Ascending aorta (tissue), 2 donors: ENCODE results near the gene RHD. TPM values are rescaled to one million over a fixed set of nuclear protein-coding genes. Genes with fewer than 3 reads are reported as not detected.
"Not testable (repeated sequence)": the region's sequence is repeated elsewhere in the genome, so short reads cannot be mapped to it uniquely, and the experiment has no call there.

Experiments
- DNase-seq, 2 donors: peaks; one replicate each; pipeline ENCODE4 v3.0.0-alpha.2; 2019; ENCODE audit warnings: low spot score in 2 of 2
- H3K27ac ChIP-seq, 2 donors: fragments of 200-600 bp; sonication (generic); one replicate each; pipeline ENCODE4 v1.5.1; 2016 to 2017; ENCODE audit warnings: mild to moderate bottlenecking in 1 of 2
- H3K27me3 ChIP-seq: fragments of 200-600 bp; sonication (generic); one replicate; pipeline ENCODE4 v1.5.1; 2017
- H3K36me3 ChIP-seq, 2 donors: fragments of 200-600 bp; sonication (generic); one replicate each; pipeline ENCODE4 v1.5.1; 2016
- H3K4me1 ChIP-seq, 2 donors: fragments of 200-600 bp; sonication (generic); one replicate each; pipeline ENCODE4 v1.5.1; 2016 to 2017; ENCODE audit warnings: mild to moderate bottlenecking in 1 of 2
- H3K4me3 ChIP-seq, 2 donors: fragments of 200-600 bp; sonication (generic); one replicate each; pipeline ENCODE4 v1.5.1; 2016 to 2017; ENCODE audit warnings: mild to moderate bottlenecking in 1 of 2
- H3K9me3 ChIP-seq, 2 donors: fragments of 200-600 bp; sonication (generic); one replicate each; pipeline ENCODE4 v1.5.1; 2016
- CTCF ChIP-seq, 3 experiments: fragments of 200-600 bp in 2 of 3; fragments of 450-650 bp in 1 of 3; sonication (generic) in 2 of 3; IDR thresholded peaks; one replicate each; pipeline ENCODE4 v1.5.1; 2016 to 2019; ENCODE audit warnings: antibody characterized with exemption in 3 of 3, mild to moderate bottlenecking in 1 of 3, moderate library complexity in 1 of 3
- intact Hi-C: fragments of 100-400 bp; cut with DNase I; formaldehyde crosslinking; loops from one replicate; pipeline ENCODE4 v1.15.1; 2023
- total RNA-seq: library from RNA; depleted of rRNA; stranded (reverse); fragments of >200 nt; gene quantifications from one replicate; pipeline ENCODE4 v1.1.0, GENCODE V29; 2016

The RHD gene
- total RNA-seq, 1 donor from 2014 or later: not detected

DNA sequence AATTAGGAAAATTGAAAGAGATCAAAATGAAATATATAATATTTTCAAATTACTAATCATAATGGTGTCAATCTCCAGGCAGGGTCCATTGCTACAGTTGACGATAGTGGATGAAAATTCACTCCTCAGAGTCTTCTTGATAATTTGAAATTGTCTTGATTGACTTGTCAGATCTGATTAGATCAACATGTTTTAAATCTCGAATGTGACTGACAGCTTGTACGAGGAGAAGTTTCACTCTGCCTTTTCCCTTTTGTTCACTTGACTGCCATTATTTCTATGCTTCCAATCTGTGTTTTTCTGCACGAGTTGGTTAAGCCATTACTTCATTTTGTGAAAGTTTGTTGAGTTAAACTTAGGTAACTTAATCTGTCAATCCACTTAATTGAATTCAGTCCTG, 3.3 kb downstream of the RHD start:
- intact Hi-C loops, H3K4me3 ChIP-seq, DNase-seq: not testable (repeated sequence)

DNA sequence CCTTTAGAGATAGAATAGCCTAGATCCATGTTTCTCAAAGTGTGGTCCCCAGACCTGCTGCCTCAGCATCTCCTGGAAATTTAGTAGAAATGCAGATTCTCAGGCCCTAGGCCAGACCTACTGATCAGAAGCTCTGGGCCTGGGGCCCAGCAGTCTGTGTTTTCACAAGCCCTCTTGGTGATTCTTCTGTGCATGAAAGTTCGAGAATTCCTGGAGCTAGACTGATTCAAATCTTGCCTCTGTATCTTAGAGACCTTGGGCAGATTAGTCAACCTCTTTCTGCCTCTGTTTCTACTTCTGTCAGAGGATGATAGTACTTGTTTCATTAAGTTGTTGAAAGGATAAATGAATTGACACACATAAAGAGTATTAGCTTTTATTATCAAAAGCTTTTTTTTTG, 5.0 kb downstream of the RHD start:
- H3K4me1 ChIP-seq, DNase-seq, H3K9me3 ChIP-seq, H3K27me3 ChIP-seq, H3K36me3 ChIP-seq, H3K4me3 ChIP-seq, intact Hi-C loops, H3K27ac ChIP-seq: not testable (repeated sequence)

More for the DNA sequence above, 3.3 kb downstream of the RHD start:
- not testable (repeated sequence) for H3K4me1 ChIP-seq, H3K27me3 ChIP-seq, H3K36me3 ChIP-seq, H3K27ac ChIP-seq, H3K9me3 ChIP-seq

- intact Hi-C loops, H3K9me3 ChIP-seq, H3K27ac ChIP-seq, H3K36me3 ChIP-seq, DNase-seq, H3K4me1 ChIP-seq, H3K4me3 ChIP-seq, H3K27me3 ChIP-seq: not testable (repeated sequence)
Measured at GRCh38 chr1:25278358-25278757, 6.0 kb downstream of the RHD start.

GRCh38 chr1:25278790-25279189, 6.5 kb downstream of the RHD start:
- H3K27me3 ChIP-seq, intact Hi-C loops, H3K27ac ChIP-seq, H3K4me1 ChIP-seq, DNase-seq, H3K36me3 ChIP-seq, H3K4me3 ChIP-seq, H3K9me3 ChIP-seq: not testable (repeated sequence)

DNA sequence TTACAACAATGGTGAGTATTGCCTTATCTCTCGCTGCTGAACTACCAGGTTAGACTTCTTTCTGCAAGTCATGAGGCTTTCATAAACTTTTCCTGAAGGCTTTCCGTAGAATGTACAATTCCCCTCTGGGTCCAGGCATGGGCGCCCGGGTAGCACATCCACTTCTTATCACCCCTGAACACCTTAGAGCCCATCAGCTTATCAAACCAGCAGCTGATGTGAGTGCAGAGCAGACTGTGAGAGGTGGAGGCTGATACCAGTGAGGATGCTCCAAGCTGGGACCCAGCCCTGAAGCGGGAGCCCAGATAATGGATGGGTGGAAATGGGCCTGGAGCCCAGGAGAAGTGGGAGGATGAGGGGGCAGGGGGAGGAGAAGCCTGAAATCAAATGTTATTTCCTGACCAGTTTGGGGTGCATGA, 7.4 kb downstream of the RHD start:
- H3K4me3 ChIP-seq, intact Hi-C loops, DNase-seq, H3K4me1 ChIP-seq, H3K27ac ChIP-seq, H3K9me3 ChIP-seq, H3K36me3 ChIP-seq, H3K27me3 ChIP-seq: not testable (repeated sequence)

- H3K27me3 ChIP-seq, H3K4me3 ChIP-seq, H3K9me3 ChIP-seq, H3K36me3 ChIP-seq, H3K4me1 ChIP-seq, DNase-seq, H3K27ac ChIP-seq: not testable (repeated sequence)
- intact Hi-C loops: loop anchor here (5.0 kb wide), 1 partner anchor 126 kb away; no protein-coding TSS in a partner anchor
Measured at GRCh38 chr1:25285862-25286261, 13.6 kb downstream of the RHD start.

DNA sequence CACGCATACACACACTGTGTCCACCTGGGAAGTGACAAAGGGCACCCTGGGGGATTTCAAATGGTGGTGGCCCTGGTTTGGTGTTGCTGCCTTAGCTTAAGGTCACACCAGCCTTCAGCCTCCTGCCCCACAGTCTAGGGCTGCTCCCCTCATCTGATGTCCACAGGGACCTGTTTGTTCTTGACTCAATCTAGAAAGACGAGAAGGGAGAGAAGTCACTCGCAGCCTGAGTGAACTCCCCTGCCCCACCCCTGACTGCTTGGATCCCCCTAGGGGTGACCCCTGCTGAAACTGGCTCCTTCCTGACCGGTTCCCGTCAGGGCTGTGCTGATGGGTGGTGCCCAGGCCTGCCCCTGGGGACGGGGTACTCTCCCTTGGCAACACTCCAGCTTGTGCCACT, 14.9 kb downstream of the RHD start:
- not testable (repeated sequence) for H3K36me3 ChIP-seq, DNase-seq, H3K27ac ChIP-seq, H3K4me3 ChIP-seq, H3K4me1 ChIP-seq, H3K27me3 ChIP-seq, H3K9me3 ChIP-seq
- intact Hi-C loops: loop anchor here (5.0 kb wide), 1 partner anchor 125 kb away; no protein-coding TSS in a partner anchor

- H3K9me3 ChIP-seq, H3K4me3 ChIP-seq, H3K27me3 ChIP-seq, H3K4me1 ChIP-seq, H3K36me3 ChIP-seq, DNase-seq, H3K27ac ChIP-seq: not testable (repeated sequence)
- intact Hi-C loops: loop anchor here (5.0 kb wide), 1 partner anchor 124 kb away; no protein-coding TSS in a partner anchor
Measured at GRCh38 chr1:25288573-25289101, 16.3 kb downstream of the RHD start.

GRCh38 chr1:25290043-25290442, 17.7 kb downstream of the RHD start:
- intact Hi-C loops, DNase-seq, H3K4me1 ChIP-seq, H3K9me3 ChIP-seq, H3K27ac ChIP-seq, H3K27me3 ChIP-seq, H3K4me3 ChIP-seq, H3K36me3 ChIP-seq: not testable (repeated sequence)
- peak in 1 of 3 experiments; percentile 16 for TF ChIP-seq CTCF (IDR thresholded peaks at IDR 0.05)

DNA sequence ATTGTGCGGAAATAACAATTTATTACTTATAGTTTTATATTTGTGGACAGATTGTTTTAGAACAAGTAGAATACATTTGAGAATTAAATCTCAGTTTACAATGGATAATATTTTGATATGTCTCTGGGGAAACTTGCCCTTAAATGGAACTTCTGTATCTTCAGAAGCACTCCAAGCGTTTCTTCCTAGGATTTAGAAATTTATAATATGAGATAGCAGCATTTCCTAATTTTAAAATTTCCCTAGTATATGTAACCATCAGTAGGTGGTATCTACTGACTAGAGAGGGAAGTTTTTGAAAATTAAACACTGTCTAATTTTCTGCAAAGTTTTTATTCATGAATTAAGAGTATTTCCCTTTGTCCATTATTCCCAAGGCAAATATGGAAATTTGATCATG, 21.1 kb downstream of the RHD start:
- DNase-seq, H3K27me3 ChIP-seq, H3K4me1 ChIP-seq: not testable (repeated sequence)

DNA sequence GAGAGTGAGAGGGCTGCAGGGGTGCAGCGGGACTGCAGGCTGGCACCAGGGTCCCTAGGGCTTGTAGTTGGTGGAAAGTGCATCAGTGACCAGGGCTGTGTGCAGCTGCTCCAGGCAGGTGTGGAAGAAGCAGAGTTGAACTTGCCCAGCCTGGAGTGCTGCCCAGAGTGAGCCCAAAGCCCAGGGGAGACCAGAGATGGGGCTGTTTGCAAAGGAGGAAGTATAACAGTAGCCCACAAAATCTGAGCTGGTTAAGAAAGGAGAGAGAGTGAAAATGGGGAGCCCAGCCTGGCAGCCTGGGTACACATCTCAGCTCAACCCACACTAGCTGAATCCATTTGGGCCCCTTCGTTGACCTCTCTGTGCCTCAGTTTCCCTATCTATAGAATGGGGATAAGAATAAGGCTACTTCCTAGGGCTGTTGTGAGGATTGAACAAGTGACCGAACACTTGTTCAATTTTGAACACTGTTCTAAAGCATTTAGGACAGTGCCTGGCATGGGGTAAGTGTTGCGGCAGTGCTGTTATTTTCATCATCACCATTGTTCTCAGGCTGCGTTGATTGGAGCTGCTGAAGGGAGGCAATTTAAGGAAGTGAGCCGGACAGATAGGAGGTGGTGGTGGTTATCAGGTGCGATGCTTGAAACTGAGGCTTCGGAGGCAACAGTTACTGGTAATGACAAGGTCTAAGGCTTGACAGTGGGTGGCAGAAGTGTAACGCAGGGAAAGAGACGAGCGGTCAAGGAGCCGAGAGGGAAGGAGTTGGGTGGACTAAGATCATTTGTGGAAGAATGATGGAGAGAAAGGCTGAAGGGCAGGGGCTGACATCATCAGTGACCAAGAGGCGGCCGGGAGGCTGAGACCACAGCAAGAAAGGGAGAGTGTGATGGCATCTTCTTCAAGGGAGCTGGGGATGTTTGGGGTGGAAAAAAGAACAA, 22.8 kb downstream of the RHD start:
- H3K4me3 ChIP-seq, H3K4me1 ChIP-seq, H3K36me3 ChIP-seq, H3K27ac ChIP-seq, intact Hi-C loops, H3K9me3 ChIP-seq, DNase-seq, H3K27me3 ChIP-seq: not testable (repeated sequence)

More for the DNA sequence above, 21.1 kb downstream of the RHD start:
- H3K36me3 ChIP-seq, H3K4me3 ChIP-seq, intact Hi-C loops, H3K9me3 ChIP-seq, H3K27ac ChIP-seq: not testable (repeated sequence)

GRCh38 chr1:25296501-25296900, 24.2 kb downstream of the RHD start:
- H3K9me3 ChIP-seq, H3K36me3 ChIP-seq, H3K4me3 ChIP-seq, intact Hi-C loops, H3K27me3 ChIP-seq, DNase-seq, H3K4me1 ChIP-seq, H3K27ac ChIP-seq: not testable (repeated sequence)

DNA sequence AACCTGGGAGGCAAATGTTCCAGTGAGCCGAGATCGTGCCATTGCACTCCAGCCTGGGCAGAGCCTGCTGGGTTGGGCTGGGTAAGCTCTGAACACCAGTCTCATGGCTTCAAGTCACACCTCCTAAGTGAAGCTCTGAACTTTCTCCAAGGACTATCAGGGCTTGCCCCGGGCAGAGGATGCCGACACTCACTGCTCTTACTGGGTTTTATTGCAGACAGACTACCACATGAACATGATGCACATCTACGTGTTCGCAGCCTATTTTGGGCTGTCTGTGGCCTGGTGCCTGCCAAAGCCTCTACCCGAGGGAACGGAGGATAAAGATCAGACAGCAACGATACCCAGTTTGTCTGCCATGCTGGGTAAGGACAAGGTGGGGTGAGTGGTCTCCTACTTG, 28.4 kb downstream of the RHD start:
- H3K36me3 ChIP-seq, H3K9me3 ChIP-seq, H3K4me3 ChIP-seq, H3K27ac ChIP-seq, DNase-seq, H3K4me1 ChIP-seq, intact Hi-C loops, H3K27me3 ChIP-seq: not testable (repeated sequence)
